ENCODE data around the gene MYO1G.

DNA sequence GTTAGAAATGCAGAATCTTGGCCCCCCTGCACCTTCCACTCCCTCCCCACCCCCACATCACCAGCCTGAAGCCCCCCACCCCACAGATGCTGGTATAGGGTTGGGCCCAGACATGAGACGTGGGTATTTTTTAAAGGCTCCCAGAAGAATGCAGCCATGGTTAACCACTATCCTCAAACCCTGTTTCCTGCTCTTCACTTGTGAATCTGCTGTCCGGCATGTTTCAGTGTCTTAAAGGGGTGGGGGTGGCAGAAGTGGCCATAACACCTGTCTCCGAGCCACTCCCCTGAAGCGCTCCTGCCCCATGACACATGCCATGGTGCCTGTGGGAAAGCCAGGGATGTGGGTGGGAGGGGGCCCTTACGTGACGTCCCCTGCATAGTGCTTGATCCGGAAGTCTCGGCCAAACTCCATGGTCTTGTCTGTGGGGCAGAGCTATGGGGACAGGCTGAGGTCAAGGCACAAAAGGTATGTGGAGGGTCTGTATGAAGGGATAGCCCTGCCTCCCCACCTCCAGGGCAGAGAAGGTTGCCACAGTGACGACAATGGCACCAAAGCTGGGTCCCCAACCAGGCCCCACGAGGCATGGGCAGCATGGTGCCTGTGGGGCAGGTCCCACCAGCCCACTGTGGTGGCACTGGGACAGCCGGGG, 9.6 kb downstream of the MYO1G start:
- TF ChIP-seq, protein P1, sequence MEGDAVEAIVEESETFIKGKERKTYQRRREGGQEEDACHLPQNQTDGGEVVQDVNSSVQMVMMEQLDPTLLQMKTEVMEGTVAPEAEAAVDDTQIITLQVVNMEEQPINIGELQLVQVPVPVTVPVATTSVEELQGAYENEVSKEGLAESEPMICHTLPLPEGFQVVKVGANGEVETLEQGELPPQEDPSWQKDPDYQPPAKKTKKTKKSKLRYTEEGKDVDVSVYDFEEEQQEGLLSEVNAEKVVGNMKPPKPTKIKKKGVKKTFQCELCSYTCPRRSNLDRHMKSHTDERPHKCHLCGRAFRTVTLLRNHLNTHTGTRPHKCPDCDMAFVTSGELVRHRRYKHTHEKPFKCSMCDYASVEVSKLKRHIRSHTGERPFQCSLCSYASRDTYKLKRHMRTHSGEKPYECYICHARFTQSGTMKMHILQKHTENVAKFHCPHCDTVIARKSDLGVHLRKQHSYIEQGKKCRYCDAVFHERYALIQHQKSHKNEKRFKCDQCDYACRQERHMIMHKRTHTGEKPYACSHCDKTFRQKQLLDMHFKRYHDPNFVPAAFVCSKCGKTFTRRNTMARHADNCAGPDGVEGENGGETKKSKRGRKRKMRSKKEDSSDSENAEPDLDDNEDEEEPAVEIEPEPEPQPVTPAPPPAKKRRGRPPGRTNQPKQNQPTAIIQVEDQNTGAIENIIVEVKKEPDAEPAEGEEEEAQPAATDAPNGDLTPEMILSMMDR (conservative IDR thresholded peaks at IDR 0.05; ENCODE audit: low read depth, low read length): no peak
- no peak for TF ChIP-seq EZH2 (IDR thresholded peaks at IDR 0.05; ENCODE audit: borderline replicate concordance, low read depth, low read length, poor library complexity, severe bottlenecking)
